Retinal pigment epithelial cell (primary cell): ENCODE results near the gene DST.

Experiments
- DNase-seq: peaks from one replicate; pipeline ENCODE4 v3.0.0-alpha.2; 2010; ENCODE audit warnings: low read depth
- H3K4me3 ChIP-seq: 2 replicates; pipeline ENCODE4 v1.5.1; 2011; ENCODE audit warnings: mild to moderate bottlenecking, low read length, control low read depth, moderate library complexity
- TF ChIP-seq, protein P1 (sequence below): conservative IDR thresholded peaks from 2 replicates; pipeline ENCODE4 v1.5.1; 2011; ENCODE audit warnings: low read depth, low read length, control low read depth, inconsistent platforms

DST gene

GRCh38 chr6:56522495-56523270, 120.0 kb downstream of the DST start:
- TF ChIP-seq, protein P1, sequence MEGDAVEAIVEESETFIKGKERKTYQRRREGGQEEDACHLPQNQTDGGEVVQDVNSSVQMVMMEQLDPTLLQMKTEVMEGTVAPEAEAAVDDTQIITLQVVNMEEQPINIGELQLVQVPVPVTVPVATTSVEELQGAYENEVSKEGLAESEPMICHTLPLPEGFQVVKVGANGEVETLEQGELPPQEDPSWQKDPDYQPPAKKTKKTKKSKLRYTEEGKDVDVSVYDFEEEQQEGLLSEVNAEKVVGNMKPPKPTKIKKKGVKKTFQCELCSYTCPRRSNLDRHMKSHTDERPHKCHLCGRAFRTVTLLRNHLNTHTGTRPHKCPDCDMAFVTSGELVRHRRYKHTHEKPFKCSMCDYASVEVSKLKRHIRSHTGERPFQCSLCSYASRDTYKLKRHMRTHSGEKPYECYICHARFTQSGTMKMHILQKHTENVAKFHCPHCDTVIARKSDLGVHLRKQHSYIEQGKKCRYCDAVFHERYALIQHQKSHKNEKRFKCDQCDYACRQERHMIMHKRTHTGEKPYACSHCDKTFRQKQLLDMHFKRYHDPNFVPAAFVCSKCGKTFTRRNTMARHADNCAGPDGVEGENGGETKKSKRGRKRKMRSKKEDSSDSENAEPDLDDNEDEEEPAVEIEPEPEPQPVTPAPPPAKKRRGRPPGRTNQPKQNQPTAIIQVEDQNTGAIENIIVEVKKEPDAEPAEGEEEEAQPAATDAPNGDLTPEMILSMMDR, result no peak

DNA sequence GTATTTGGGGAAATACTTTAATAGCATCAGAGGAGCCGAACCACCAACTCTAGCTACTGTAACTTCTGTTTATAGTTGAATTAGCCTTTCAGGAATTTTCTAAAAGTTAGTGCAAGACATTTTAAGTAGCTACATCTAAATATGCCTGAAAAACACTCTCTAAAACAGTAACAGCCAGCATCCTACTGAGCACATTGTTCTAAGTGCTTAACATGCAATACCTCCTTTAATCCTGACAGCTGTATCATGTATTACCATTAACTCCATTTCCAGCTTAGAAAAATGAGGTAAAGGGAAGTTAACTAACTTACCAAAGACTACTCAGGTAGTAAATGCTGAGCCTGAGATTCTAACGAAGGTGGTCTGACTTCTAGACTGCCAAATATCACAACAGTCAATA, 120.7 kb downstream of the DST start:
- DNase-seq, result no peak
- TF ChIP-seq, protein P1, result no peak

More at GRCh38 chr6:56522495-56523270, 120.0 kb downstream of the DST start:
- DNase-seq, result no peak
- H3K4me3 ChIP-seq, result no peak overlapping the region

GRCh38 chr6:56521454-56521853, 121.2 kb downstream of the DST start:
- TF ChIP-seq, protein P1, result no peak
- H3K4me3 ChIP-seq, result no peak overlapping the region
- DNase-seq, result no peak

More for the DNA sequence above, 120.7 kb downstream of the DST start:
- no peak overlapping the region for H3K4me3 ChIP-seq

DNA sequence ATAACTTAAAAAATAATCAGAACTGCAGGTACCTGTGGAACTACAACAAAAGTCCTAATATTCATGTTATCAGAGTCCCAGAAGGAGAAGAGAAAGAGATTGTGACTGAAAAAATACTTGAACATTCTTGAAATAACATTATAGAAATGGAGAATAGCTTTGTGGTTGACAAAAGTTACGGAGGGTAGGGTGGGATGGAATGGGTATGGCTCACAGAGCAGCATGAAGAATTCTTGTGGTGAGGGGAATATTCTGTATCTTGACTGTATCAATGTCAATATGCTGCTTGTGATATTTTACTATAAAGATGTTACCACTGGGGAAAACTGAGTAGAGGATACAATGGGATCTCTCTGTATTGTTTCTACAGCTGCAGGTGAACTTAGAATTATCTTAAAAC, 122.5 kb downstream of the DST start:
- DNase-seq, result no peak
- H3K4me3 ChIP-seq, result no peak overlapping the region
- TF ChIP-seq, protein P1, result no peak

DNA sequence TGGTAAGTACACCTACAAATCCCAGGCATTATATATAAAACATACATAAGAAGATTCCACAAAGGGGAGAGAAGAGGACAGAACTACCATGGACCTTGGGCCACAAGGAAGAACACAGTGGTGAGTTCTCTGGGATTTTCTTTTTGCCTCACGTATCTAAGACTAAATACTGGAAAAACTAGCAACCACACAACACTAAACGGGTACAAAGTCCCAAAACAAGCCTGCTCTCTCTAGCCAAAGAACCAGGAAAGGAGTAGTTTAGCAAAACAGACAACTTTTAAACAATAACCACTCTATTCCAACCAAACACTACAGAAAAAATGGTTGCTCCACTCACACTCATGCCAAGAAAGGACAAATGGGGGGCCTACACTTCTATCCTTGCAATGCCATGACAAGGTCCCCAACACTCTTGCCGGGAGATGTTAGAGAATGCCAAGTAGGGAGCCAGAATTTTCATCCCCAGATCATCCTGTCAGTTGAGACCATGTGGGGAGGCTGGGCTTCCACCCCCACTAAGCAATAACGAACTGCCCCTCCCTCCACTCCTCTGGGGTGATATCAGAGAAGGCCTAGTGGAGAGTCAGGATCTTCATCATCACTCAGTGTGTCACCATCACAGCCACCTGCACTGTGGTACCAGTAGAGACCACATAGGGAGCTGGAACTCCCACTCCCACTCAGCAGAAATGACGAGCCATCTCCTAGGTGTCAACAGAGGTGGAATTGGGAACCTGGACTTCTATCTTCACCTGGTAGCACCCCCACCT, 123.5 kb downstream of the DST start:
- H3K4me3 ChIP-seq, result no peak overlapping the region
- DNase-seq, result no peak
- TF ChIP-seq, protein P1, result no peak

GRCh38 chr6:56517155-56517745, 125.4 kb downstream of the DST start:
- TF ChIP-seq, protein P1, result no peak
- DNase-seq, result no peak

GRCh38 chr6:56516003-56516402, 126.7 kb downstream of the DST start:
- TF ChIP-seq, protein P1, result no peak
- no peak overlapping the region for H3K4me3 ChIP-seq

More at GRCh38 chr6:56517155-56517745, 125.4 kb downstream of the DST start:
- no peak overlapping the region for H3K4me3 ChIP-seq

More at GRCh38 chr6:56516003-56516402, 126.7 kb downstream of the DST start:
- DNase-seq, result no peak
